HFFc6 (cell line): ENCODE measurements around the gene EME1. TPM values are rescaled to one million over a fixed set of nuclear protein-coding genes. Genes with fewer than 3 reads are reported as not detected.
A peak's percentile ranks its signal among the peaks of the same experiment; 100 is the strongest.

Experiments
- DNase-seq: peaks from one replicate; pipeline ENCODE4 v3.0.0-alpha.2; 2018
- H3K27ac Mint-ChIP-seq: 2 replicates; pipeline ENCODE4 v1.8.0; 2020; ENCODE audit warnings: mild to moderate bottlenecking, mixed read lengths
- H3K27me3 Mint-ChIP-seq: 2 replicates; pipeline ENCODE4 v1.8.0; 2021; ENCODE audit warnings: mild to moderate bottlenecking, moderate library complexity, mixed read lengths; ENCODE audit not compliant: insufficient read depth
- H3K36me3 Mint-ChIP-seq: 2 replicates; pipeline ENCODE4 v1.8.0; 2021; ENCODE audit warnings: low read depth, mixed read lengths
- H3K4me1 Mint-ChIP-seq: 2 replicates; pipeline ENCODE4 v1.8.0; 2020; ENCODE audit warnings: low read depth, mixed read lengths
- H3K4me3 Mint-ChIP-seq: 2 replicates; pipeline ENCODE4 v1.8.0; 2020; ENCODE audit warnings: mild to moderate bottlenecking, moderate library complexity, mixed read lengths
- H3K9me3 Mint-ChIP-seq: 2 replicates; pipeline ENCODE4 v1.8.0; 2020; ENCODE audit warnings: mild to moderate bottlenecking, mixed read lengths
- total RNA-seq, 6 experiments: library from RNA; stranded (reverse); fragmentation: NEBNext Ultra II Directional; extraction: Animal tissue kit (Norgen Biotek cat#: 25700); gene quantifications; 2 replicates in 1 of 6; 3 replicates in 5 of 6; pipeline ENCODE4 v1.2.3, GENCODE V29; 2021
- TF ChIP-seq, protein P1 (sequence below): fragments of 200-600 bp; sonication (generic); IDR thresholded peaks from 2 replicates; pipeline ENCODE4 v1.5.0; 2021; ENCODE audit warnings: antibody characterized with exemption, mild to moderate bottlenecking

The EME1 gene
- total RNA-seq, 6 experiments from 2014 or later, result 3.3 to 7.7 (median 6.5) TPM

- H3K4me1 Mint-ChIP-seq, result peaks cover 46% of the 10 kb centered on the region
- H3K9me3 Mint-ChIP-seq, result no peaks in the 10 kb centered on the region
- no peaks in the 10 kb centered on the region for H3K36me3 Mint-ChIP-seq
- H3K4me3 Mint-ChIP-seq, result peak overlapping the region; percentile 97
- DNase-seq, result no peak
- peaks cover 2% of the 10 kb centered on the region; the same call in 1 of the 2 replicates for H3K27me3 Mint-ChIP-seq
- TF ChIP-seq, protein P1, sequence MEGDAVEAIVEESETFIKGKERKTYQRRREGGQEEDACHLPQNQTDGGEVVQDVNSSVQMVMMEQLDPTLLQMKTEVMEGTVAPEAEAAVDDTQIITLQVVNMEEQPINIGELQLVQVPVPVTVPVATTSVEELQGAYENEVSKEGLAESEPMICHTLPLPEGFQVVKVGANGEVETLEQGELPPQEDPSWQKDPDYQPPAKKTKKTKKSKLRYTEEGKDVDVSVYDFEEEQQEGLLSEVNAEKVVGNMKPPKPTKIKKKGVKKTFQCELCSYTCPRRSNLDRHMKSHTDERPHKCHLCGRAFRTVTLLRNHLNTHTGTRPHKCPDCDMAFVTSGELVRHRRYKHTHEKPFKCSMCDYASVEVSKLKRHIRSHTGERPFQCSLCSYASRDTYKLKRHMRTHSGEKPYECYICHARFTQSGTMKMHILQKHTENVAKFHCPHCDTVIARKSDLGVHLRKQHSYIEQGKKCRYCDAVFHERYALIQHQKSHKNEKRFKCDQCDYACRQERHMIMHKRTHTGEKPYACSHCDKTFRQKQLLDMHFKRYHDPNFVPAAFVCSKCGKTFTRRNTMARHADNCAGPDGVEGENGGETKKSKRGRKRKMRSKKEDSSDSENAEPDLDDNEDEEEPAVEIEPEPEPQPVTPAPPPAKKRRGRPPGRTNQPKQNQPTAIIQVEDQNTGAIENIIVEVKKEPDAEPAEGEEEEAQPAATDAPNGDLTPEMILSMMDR, result no peak
- H3K27ac Mint-ChIP-seq, result peak overlapping the region; percentile 75
Measured at GRCh38 chr17:50346313-50347116, 26.5 kb upstream of the EME1 start.

GRCh38 chr17:50347117-50347893 is 25.7 kb upstream of the EME1 start:
- peak overlapping the region; percentile 70 for H3K27ac Mint-ChIP-seq
- DNase-seq, result no peak

GRCh38 chr17:50347894-50348291 is 25.1 kb upstream of the EME1 start:
- TF ChIP-seq, protein P1, result no peak
- Mint-ChIP-seq H3K27me3 (no peaks in the 10 kb centered on the region; the same call in 1 of the 2 replicates), H3K4me3 (peak overlapping the region; percentile 97), H3K27ac (peak overlapping the region; percentile 70), H3K36me3 (no peaks in the 10 kb centered on the region), H3K4me1 (peaks cover 55% of the 10 kb centered on the region), H3K9me3 (no peaks in the 10 kb centered on the region)
- DNase-seq, result no peak

More at GRCh38 chr17:50347117-50347893, 25.7 kb upstream of the EME1 start:
- TF ChIP-seq, protein P1, result no peak
- Mint-ChIP-seq H3K9me3 (no peaks in the 10 kb centered on the region), H3K4me1 (peaks cover 53% of the 10 kb centered on the region), H3K27me3 (peaks cover 2% of the 10 kb centered on the region), H3K4me3 (peak overlapping the region; percentile 97), H3K36me3 (no peaks in the 10 kb centered on the region)

DNA sequence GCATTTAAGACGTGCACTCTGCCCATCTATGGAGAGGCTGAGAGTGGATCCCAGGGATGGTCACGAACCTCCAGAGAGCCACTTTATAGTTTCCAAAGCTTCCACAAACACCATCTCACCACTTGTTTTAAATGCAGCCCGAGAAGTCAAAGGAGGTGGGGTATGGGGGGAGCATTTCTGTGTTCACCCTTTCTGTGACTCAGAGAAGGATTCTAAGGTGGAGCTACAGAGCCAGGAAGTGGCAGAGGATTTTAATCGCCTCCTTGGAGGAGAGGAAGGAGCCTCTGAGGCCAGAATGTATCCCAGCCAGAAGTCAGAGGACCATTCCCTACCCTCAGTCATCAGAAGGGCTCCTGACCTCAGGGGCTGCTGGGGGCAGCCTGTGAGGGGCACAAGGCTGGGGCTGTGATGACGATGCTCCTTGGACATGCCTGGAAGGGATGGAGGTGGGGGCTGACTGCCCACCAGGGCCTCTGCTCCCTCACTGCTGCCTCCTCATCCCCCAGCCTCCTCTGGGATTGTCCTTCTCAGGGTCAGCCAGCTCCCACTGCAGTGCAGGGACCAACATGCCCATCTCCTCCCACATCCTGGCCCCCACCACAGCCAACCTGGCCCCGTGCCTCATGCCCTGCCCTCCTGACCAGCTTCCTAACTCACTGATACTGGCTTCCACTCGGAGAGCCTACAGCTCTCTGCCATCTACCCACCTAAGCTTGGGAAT is 24.3 kb upstream of the EME1 start:
- DNase-seq, result peak; percentile 51
- no peaks in the 10 kb centered on the region for H3K36me3 Mint-ChIP-seq
- H3K27me3 Mint-ChIP-seq, result no peaks in the 10 kb centered on the region; the same call in 1 of the 2 replicates
- peaks cover 55% of the 10 kb centered on the region for H3K4me1 Mint-ChIP-seq
- H3K9me3 Mint-ChIP-seq, result no peaks in the 10 kb centered on the region
- TF ChIP-seq, protein P1, result no peak
- H3K27ac Mint-ChIP-seq, result peak overlapping the region; percentile 70
- peak overlapping the region; percentile 97 for H3K4me3 Mint-ChIP-seq

GRCh38 chr17:50349243-50349600 is 23.8 kb upstream of the EME1 start:
- Mint-ChIP-seq H3K27ac (peak overlapping the region; percentile 70), H3K4me3 (peak overlapping the region; percentile 59), H3K9me3 (no peaks in the 10 kb centered on the region), H3K27me3 (no peaks in the 10 kb centered on the region; the same call in 1 of the 2 replicates), H3K4me1 (peaks cover 55% of the 10 kb centered on the region), H3K36me3 (peaks cover 2% of the 10 kb centered on the region; the same call in 1 of the 2 replicates)
- DNase-seq, result no peak
- TF ChIP-seq, protein P1, result no peak
